PC-9 (cell line): Measurements from ENCODE around the gene HTR4.

Experiments used
- CTCF ChIP-seq: fragments of 200-600 bp; sonication (generic); conservative IDR thresholded peaks from 2 replicates; pipeline ENCODE4 v1.6.1; 2017; ENCODE audit warnings: mixed run types, antibody characterized with exemption, mild to moderate bottlenecking, moderate library complexity
- EZH2 ChIP-seq: fragments of 200-600 bp; sonication (generic); IDR thresholded peaks from 2 replicates; pipeline ENCODE4 v1.8.0; 2017; ENCODE audit warnings: antibody characterized with exemption, low read depth

GRCh38 chr5:148651528-148651927, 2.8 kb downstream of the HTR4 start:
- TF ChIP-seq EZH2 (no peak), CTCF (no peak)
